Measurements from ENCODE around the gene TASL.
"Not testable (repeated sequence)": the region's sequence is repeated elsewhere in the genome, so short reads cannot be mapped to it uniquely, and the experiment has no call there.

The TASL gene

GRCh38 chrX:30577362-30577991 lies at the start of gene TASL:
Gene TASL (minus strand): TSS chrX:30577766. CDS start chrX:30560355, 17,411 bp downstream.
- no peak within 1 kb of the TSS for H3K27ac ChIP-seq
- no peak for DNase-seq (ENCODE audit: low read depth, low spot score)

GRCh38 chrX:30626402-30626801 lies 48.8 kb upstream of the TASL start:
- no peak for DNase-seq (ENCODE audit: low read depth, low spot score)
- H3K27ac ChIP-seq = no peak overlapping the region

- H3K27ac ChIP-seq = no peak overlapping the region
- no peak for DNase-seq (ENCODE audit: low read depth, low spot score)
Observed at GRCh38 chrX:30622361-30622760, 44.8 kb upstream of the TASL start.

GRCh38 chrX:30620980-30621618 lies 43.5 kb upstream of the TASL start:
- peak; percentile 45 for DNase-seq (ENCODE audit: low read depth, low spot score)
- H3K27ac ChIP-seq = no peak overlapping the region

GRCh38 chrX:30620125-30620524 lies 42.6 kb upstream of the TASL start:
- DNase-seq (ENCODE audit: low read depth, low spot score) = no peak
- no peak overlapping the region for H3K27ac ChIP-seq

GRCh38 chrX:30618160-30618765 lies 40.7 kb upstream of the TASL start:
- no peak for DNase-seq (ENCODE audit: low read depth, low spot score)

GRCh38 chrX:30615229-30615628 lies 37.7 kb upstream of the TASL start:
- H3K27ac ChIP-seq = no peak overlapping the region
- no peak for DNase-seq (ENCODE audit: low read depth, low spot score)

More at GRCh38 chrX:30618160-30618765, 40.7 kb upstream of the TASL start:
- H3K27ac ChIP-seq = no peak overlapping the region

GRCh38 chrX:30613721-30614120 lies 36.2 kb upstream of the TASL start:
- no peak overlapping the region for H3K27ac ChIP-seq
- DNase-seq (ENCODE audit: low read depth, low spot score) = no peak

GRCh38 chrX:30612250-30612655 lies 34.7 kb upstream of the TASL start:
- DNase-seq (ENCODE audit: low read depth, low spot score) = no peak
- no peak overlapping the region for H3K27ac ChIP-seq

GRCh38 chrX:30610026-30610425 lies 32.5 kb upstream of the TASL start:
- no peak for DNase-seq (ENCODE audit: low read depth, low spot score)
- H3K27ac ChIP-seq = no peak overlapping the region

GRCh38 chrX:30607155-30607554 lies 29.6 kb upstream of the TASL start:
- peak; percentile 49 for DNase-seq (ENCODE audit: low read depth, low spot score)
- H3K27ac ChIP-seq = peak overlapping the region; percentile 26

GRCh38 chrX:30600269-30601176 lies 23.0 kb upstream of the TASL start:
- not testable (repeated sequence) for DNase-seq (ENCODE audit: low read depth, low spot score); H3K27ac ChIP-seq

- DNase-seq (ENCODE audit: low read depth, low spot score) = no peak
- H3K27ac ChIP-seq = no peak overlapping the region
Observed at GRCh38 chrX:30597216-30598012, 19.8 kb upstream of the TASL start.

GRCh38 chrX:30593440-30594200 lies 16.1 kb upstream of the TASL start:
- DNase-seq (ENCODE audit: low read depth, low spot score) = no peak
- peak overlapping the region; percentile 49 for H3K27ac ChIP-seq

GRCh38 chrX:30592831-30593230 lies 15.3 kb upstream of the TASL start:
- no peak for DNase-seq (ENCODE audit: low read depth, low spot score)
- H3K27ac ChIP-seq = peak overlapping the region; percentile 49

GRCh38 chrX:30590368-30590767 lies 12.8 kb upstream of the TASL start:
- no peak overlapping the region for H3K27ac ChIP-seq
- no peak for DNase-seq (ENCODE audit: low read depth, low spot score)

GRCh38 chrX:30589146-30589888 lies 11.8 kb upstream of the TASL start:
- no peak for DNase-seq (ENCODE audit: low read depth, low spot score)
- H3K27ac ChIP-seq = no peak overlapping the region

- no peak overlapping the region for H3K27ac ChIP-seq
- no peak for DNase-seq (ENCODE audit: low read depth, low spot score)
Observed at GRCh38 chrX:30586516-30586915, 8.9 kb upstream of the TASL start.

Measured in epithelial cell of prostate (primary cell).